ENCODE results near the gene AADAC. TPM values are rescaled to one million over a fixed set of nuclear protein-coding genes. Genes with fewer than 3 reads are reported as not detected.

AADAC gene
- total RNA-seq = 1.1 TPM in 1 of 2 replicates, not detected in the other

DNA sequence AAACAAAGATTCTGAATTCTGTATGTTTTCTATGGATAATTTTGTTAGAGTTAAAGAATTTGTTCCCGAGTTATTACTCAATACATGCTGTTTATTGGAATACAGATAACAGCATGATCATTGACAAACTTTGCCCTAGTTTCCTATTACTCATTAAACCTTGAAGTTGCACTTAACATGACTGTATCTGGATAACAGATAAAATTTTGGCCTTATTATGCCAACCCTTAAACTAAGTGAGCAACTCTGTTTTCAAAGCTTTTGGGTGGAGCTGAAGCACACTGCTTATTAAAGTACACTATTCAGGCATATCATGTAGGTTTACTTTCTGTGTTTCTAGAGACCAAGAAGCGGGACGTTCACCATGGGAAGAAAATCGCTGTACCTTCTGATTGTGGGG, at the start of gene AADAC:
AADAC (plus strand) TSS at position 318 of the 400 bp plus-strand sequence; CDS start at position 365, 47 bp downstream.

GRCh38 chr3:151873398-151873797, 59.5 kb downstream of the AADAC start, which contains the start of gene SUCNR1:
SUCNR1 (plus strand) TSS chr3:151873643; CDS start chr3:151879893, 6,250 bp downstream.

Other genes starting within 250 kb of the AADAC start
- not detected in 2 replicates for gene AADACL2, start 80.2 kb upstream of the AADAC start, total RNA-seq
- not detected in 2 replicates for gene SUCNR1, start 59.5 kb downstream of the AADAC start, total RNA-seq

Data from airway epithelial cell (primary cell).